HG03103 (cell line): ENCODE results near the gene ECHS1.
A peak's percentile ranks its signal among the peaks of the same experiment; 100 is the strongest.

Source experiments
- ATAC-seq: cut with Tn5 transposase; IDR thresholded peaks from one replicate; pipeline ENCODE4 v1.9.1; 2021; ENCODE audit warnings: low read depth; ENCODE audit not compliant: unreplicated experiment

ECHS1 gene

DNA sequence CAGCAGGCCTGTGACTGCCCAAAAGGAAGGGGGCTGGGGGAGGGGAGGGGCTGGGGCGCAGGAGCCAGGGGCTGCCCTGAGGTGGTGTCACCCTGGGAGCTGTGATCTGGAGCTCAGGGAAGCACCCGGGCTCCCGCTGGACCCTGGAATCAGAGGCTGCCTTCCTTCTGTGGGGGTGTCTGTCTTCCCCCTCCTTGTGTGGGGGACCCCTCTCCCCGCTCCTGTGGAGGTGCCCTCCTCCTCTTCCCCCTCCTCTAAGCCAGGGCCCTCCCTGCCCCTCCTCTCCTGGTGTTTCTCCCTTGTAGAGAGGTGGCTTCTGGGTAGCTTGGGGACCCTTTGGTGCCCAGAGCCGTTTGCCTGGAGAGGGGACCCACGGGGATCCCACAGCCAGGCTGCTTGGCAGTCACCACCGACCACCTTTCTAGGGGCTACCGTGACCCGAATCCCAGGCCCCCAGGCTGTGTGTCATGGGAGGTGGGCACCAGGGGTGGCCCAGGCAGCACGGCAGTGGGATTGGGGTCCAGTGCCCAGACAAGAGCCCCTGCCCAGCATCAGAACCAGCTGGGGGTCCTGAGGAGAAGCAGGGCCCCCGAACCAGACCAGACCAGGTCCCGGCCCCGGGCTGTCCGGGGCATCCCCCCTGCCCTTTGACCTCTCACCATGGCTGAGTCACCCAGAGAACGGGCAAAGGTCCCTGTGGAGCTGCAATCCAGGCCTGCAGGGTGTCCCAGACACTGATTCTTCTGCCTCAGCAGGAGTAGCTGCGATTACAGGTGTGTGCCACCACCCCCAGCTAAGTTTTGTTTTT is 25.2 kb downstream of the ECHS1 start:
- no peak for ATAC-seq

DNA sequence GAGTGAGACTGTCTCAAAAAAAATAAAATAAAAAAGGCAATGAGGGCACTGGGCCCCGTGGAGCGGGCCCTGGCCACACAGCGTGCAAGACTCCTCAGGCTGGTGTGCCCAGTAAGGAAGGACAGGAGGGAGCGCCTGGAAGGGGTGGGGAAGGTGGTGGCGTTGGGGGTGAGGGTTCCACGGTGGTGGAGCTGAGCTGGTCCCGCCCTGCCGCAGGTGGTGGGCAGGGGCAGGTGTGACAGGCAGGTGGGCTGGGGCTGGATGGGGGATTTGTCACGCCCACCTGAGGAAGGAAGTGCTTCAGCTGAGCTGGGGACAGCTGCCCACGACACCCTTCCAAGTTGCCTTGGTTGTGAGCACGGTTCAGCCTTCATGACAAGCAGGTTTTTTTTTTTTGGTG is 26.7 kb downstream of the ECHS1 start:
- no peak for ATAC-seq

DNA sequence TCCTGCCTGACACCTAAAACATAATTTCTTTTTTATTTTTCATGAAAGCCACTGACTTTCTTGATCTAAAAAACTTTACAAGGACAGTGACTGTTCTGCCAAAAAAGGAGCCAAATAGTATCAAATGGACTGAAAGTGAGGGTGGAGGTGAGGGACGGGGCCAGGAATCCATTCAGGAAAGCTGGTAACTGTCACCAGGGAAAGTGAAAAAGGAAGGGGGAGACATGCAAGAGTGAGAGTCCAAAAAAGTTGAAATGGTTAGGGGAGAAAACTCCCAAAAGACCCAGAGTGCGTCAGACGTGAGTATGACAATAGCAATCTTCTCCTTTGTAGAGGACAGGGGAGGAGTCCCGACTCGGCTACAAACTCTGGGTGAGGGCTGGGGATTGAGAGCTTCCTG is 28.9 kb downstream of the ECHS1 start:
- no peak for ATAC-seq

DNA sequence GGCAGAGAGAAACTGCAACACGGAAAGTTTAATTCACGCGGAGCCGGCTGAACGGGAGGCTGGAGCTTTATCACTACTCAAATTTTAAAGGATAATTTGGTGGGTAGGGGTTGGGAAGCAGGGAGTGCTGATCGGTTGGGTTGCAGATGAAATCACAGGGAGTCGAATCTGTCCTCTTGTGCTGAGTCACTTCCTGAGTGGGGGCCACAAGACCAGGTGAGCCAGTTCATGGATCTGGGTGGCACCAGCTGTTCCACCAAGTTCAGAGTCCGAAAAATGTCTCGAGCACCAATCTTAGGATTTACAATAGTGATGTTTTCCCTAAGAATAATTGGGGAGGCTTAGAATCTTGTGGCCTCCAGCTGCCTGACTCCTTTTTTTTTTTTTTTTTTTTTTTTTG is 29.6 kb downstream of the ECHS1 start:
- no peak for ATAC-seq

DNA sequence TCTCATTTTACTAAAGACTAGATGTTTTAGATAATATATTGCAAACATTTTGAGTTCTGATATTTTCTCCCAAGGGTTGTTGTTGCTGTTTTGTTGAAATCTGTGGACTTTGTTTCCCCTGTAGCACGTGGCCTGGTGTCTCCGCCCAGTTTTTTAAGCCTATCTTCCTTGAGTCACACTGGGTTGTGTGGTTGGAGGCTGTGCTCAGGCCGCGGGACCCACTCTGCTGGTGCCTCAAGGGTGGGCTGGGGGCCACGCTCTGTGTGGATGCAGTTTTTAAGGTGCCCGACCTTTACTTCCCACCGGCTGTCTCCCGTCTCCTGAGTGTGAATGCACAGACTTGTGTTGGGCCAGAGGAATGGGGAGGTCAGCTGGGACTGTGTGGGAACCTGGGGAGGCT is 30.2 kb downstream of the ECHS1 start:
- no peak for ATAC-seq

DNA sequence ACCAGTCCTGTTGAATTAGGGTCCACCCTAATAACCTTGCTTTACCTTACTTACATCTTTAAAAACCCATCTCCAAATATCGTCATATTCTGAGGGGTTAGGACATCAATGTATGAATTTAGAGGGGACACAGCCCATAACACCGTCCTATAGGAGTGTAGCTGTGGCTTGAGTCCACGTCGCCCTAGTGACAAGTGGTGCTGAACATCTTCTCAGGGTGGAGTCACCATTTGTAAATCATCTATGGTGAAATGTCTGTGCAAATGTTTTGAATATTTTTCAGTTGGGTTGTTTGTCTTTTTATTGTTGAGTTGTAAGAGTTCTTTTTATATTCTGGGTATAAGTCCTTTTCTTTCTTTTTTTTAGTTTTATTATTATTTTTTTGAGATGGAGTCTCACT is 31.2 kb downstream of the ECHS1 start:
- no peak for ATAC-seq

DNA sequence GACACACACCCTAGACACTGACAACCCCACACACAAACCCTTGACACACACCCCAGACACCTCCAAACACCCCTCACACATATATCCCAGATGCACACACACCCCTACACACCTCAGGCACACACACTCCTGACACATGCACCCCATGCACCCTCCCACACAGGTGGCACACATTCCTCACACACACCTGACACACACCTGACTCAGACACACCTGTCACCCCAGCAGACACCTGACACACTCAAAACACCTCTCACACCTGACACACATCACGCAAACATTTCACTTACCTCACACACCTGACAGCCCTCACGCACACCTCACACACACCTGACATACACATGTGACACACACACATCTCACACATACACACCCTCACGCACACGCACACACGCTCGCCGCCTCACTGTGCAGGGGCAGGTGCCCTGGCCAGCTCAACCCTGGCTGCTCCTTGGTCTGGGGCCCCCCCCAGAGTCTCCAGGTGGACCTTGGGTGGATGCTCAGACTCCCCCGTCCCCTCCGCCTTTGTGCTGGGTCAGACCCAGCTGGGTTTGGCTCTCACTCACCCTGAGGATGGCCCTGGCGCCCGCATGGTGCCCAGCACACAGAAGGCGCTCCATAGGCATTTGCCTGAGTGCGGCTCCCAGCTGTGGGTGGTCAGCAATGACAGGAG is 33.3 kb downstream of the ECHS1 start:
- no peak for ATAC-seq

DNA sequence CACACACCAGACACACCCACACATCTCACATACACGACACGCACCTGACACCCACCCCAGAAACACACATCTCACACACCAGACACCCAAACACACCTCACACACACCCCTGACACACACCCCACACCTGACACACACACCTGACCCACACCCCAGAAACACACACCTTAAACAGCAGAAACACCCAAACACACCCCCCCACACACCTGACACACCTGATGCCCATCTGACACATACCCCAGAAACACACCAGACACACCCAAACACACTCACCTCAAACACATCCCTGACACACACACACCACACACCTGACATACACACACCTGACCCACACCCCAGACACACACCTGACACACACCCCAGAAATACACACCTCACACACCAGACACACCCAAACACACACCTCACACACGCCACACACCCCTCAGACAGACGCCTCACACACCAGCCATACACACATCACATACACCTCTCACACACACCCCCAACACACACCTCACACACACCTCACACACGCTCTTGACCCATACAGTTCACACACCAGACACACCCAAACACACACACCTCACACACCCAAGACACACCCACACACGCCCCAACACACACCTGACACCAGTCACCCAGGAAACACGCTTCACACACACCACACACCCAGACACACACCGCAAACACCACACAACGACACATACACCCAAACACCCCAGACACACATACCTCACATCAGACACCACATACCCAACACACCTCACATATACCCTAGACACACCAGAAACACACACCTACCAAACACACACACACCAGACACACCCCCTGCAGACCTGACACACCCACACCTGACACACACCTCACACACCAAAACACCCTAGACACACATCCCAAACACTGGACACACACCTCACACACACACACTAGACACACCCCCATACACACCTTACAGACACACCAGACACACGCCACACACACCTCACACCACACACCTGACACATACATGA is 34.8 kb downstream of the ECHS1 start:
- no peak for ATAC-seq

DNA sequence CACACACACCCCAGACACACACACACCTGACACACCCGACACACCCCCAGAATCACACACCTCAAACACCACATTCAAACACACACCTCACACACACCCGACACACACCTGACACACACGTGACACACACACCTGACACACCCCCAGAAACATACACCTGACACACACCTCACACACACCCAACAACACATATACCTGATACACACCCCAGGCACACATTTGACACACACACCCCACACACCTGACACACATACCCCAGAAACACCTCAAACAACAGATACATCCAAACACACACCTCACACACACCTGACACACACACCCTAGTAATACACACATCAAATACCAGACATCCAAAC is 35.8 kb downstream of the ECHS1 start:
- no peak for ATAC-seq

DNA sequence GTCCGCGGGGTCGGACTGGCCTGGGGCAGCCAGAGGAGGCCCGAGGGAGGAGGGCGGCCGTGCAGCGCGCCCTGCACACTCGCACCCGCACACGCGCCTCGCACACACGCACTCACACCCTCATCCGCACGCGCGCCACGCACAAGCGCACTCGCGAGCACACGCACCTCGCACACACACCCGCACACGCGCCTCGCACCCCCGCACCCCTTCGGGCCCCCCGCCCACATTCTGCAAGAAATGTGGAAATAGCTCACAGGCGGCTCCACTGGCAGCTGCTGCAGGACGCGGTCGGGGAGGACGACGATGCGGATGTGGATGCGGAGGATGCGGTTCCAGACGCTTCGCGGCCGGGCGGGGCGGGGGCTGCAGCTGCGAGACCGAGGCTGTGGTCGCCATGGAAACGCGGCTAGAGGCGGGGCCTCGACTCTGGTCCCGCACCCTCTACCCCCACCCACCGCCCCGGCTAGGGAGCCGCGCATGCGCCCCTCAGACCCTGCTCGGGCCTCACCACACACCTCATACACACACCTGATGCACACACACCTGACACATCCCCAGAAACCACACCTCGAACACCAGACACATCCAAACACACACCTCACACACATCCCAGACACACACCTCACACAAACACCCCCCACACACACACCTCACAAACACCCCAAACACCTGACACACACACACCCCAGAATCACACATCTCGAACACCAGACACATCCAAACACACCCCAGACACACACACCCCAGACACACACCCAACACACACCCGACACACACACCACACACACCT is 36.4 kb downstream of the ECHS1 start, which contains the start of gene CALY:
Gene CALY, minus strand, starts transcription at position 320 of the 793 bp plus-strand sequence. CDS start 7,907 bp downstream, outside the sequence.
- no peak for ATAC-seq

DNA sequence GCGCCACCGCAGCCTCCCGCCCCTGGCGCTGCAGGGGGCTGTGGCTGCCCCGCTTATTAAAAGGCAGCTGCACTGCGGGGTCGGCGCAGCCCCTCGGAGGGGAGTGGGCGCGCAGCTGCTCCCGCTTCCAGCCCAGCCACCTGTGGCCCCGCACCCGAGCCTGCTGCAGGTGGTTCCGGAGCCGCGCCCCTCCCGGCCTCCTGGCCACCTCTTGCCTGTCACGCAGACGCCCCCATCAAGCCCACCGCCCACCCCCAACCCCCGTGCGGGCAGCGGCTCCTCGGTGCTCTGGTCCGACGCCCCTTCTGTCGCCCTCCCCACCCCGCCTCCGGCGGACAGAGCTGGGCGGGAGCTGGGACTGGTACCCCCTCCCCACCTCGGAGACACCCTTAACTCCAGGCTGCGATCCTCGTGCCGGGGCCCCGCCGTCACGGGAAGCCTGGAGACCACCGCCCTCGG is 37.0 kb downstream of the ECHS1 start:
- no peak for ATAC-seq

DNA sequence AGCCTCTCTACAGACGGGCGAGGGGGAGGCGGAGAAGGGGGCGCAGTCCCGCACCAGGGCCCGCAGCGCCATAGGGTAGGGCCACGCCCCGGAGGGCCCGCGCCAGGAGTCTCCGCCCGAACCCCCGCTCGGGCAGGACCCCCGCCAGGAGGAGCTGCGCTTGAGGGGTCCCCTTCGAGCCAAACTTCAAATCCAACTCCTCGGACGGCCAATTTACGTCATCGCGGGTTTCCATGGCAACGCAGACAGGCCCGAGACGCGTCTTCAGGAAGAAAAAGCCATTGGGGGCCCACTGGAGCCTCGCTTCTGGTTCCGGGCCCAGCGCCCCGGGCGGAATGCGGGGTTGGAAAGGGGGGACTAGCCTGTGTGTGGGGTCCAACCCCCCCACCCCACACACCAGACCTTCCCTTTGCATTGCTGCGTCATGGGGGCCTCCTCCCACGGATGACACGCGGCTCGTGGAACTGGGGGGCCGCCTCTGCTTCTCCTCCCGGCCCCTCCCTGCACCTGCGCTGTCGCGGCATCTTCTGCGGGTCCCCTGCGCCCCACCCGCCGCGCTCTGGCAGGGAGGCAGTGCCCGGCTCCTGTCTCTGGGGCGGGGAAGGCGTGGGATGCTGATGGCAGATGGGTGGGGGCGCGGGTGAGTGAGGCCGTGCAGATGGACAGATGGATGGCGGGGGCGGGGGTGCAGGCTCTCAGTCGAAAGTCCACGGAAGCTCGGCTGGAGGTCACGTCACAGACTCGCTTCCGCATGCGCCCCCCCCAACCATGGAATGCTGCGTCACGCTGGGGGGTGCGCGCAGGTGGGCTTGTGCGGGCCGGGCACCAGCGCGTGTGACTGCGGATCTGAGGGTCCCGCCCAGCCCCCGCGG is 37.7 kb downstream of the ECHS1 start:
- no peak for ATAC-seq

DNA sequence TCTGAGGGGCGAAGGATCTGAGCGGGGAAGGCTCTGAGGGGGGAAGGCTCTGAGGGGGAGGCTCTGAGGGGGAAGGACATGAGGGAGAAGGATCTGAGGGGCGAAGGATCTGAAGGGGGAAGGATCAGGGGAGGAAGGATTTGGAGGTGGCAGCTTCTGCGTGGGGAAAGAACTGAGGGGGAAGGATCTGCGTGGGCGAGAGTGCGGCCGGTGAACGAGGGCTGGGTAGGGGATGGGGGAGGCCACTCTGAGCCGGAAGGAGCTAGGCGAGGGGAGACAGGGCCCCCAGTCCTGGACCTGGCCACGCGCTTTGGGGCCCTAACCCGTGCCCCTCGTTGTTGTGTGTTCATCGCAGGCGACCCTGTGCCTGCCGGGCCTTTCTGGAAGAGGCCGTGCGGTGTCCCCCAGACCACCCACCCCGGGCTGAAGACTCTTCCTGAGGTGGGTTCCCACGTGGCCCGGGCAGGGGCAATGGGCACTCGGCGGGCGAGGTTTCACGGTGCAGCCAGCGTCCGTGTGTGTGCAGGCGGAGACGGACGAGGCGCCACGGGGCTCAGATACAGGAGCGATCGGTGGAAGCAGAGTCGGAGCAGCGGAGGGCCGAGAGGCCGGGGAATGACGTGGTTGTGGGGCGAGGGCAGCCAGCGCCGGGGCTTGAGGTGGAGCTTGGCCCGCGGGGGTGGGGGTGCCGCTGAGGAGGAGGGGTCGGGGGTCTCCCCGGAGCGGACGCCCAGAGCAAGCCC is 38.5 kb downstream of the ECHS1 start:
- no peak for ATAC-seq

DNA sequence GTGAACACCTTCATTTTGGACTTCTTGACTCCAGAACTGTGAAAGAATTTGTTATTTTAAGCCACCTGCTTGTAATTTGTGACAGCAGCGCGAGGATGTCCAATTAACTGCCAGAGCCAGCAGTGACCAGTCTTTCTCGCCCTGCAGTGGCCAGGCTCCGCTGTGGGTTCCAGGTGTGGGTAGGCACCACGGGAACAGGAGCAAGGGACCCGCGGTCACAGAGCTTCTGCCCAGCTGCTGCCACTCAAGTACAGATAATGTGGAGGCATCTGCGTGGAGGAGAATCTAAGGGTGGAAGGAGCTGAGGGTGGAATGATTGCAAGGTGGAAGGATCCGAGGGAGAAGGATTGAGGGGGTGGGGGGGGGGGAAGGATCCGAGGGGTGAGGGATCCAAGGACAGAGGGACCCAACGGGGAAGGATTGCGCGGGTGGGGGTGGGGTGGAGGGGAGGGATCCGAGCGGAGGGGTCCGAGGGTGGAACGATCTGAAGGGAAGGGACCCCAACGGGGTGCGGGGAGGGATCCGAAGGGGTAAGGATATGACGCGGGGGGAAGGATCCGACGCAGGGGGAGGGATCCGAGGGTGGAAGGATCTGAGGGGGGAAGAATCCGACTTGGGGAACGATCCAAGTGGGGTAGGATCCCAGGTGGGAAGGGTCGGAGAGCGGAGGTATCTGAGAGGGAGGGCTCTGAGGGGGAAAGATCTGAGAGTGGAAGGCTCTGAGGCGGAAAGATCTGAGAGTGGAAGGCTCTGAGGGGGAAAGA is 40.0 kb downstream of the ECHS1 start:
- ATAC-seq, result no peak

DNA sequence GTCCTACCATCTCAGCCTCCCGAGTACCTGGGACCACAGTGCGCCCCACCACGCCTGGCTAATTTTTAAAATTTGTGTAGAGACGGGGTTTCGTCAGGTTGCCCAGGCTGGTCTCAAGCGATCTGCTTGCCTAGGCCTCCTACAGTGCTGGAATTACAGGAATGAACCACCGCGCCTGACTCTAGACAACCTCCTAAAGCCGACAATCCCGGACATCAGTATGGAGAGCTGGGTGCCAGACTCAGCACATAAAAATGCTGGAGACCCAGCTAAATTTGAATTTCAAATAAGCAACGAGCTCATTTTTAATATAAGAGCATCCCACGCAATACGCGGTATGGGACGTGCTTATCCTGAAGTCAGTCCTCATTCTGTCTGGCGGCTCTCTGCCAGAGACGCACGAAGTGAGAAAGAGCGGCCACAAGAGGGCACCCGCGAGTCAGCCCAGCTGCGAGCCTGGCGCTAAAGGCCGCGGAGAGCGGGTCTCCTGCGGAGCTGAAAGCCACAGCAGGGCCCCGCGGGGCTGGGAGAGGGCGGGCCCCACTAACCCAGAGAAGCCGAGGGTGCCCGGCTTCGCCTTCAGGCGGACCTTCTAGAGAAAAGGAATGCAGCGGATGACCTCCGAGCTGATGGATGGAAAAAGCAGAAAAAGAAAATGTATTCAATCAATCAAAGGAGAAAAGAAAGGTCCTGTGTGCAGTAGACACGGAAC is 43.5 kb downstream of the ECHS1 start:
- peak; percentile 80 for ATAC-seq

DNA sequence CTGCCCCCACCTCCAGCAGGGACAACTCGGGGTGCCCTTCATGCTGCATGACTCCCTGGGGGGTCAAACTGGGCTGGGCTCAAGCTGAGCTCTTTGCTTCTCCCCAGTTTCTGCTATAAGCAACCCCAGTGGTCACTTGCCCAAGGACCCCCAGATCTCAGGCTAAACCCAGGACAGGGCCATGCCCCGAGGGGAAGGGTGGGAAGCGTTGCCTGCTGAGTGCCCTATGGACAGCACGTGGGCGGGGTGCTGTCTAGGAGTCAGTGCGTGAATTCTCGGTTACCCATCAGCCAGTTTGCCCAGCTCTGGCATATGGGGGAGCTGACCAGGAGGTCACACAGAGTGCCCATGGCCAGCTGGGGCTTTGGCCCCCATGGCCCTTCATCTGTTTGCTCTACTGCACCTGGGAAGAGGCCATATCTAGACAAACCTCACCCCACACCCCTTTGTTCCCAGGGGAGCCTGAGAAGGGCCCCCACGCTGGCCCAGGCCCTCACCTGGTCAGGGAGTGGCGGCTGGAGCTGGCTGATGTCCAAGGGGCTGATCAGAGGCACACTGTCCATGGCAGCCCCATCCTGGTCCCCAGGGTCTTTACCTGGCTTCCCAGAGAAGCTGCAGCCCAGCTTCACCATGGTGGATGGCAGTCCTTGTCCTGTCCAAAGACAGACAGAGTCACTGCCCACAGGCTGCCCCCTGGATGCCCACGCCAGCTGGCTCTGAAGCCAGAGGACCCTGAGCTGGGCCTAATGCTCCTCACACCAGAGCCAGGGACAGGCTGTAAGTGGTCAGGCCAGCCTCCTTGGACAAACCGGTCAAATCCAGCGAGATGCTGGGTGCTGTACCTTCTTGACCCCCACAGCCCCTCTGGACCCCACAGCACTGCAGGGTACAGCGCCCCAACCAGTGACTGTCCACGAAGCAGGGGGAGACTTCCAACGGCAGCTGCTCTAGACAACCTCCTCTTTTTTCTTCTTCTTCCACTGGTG is 44.5 kb downstream of the ECHS1 start:
- no peak for ATAC-seq
